ENCODE results near the gene ZNF467.

The ZNF467 gene

DNA sequence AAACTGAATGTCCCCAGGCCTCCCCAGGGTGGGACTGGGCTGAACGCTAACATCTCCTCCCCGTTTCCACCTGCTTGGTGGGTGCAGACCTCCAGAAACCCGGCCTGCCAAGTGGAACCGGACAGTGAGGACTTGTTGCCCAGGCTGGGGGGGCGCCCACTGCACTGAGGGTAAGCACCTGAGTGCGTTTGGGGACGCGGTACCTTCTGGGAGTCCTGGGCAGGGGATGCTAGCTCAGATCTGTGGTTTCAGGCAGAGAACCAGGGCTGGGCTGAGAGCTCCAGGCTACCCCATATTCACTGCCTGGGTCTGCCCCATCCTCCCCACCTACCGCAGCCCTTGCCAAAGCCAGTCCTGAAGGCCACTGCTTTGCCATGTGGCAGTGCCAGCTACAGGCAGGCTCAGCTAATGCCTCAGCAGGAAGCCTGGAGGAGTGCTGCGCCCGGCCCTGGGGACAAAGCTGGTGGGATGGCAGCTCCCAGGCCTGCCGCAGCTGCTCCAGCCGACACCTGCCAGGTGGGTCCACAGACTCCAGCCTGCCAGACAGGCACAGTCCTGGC, 3.5 kb upstream of the ZNF467 start:
- DNase-seq (ENCODE audit: low spot score) = no peak
- H2BK12ac ChIP-seq (ENCODE audit: low read length) = no peak overlapping the region
- no peak overlapping the region for H4K8ac ChIP-seq (ENCODE audit: low read depth, low read length)
- H3K4me1 ChIP-seq (ENCODE audit: control insufficient read depth in 2 of 2, insufficient read depth in 1 of 2, low read depth in 1 of 2, low read length in 2 of 2) = peaks cover 5 to 49% of the 10 kb centered on the region in 2 donors
- H3K18ac ChIP-seq (ENCODE audit: low read length) = peak overlapping the region; percentile 86
- WGBS, 2 donors (ENCODE audit: extremely low coverage in 2 of 2, insufficient read length in 2 of 2, insufficient replicate concordance in 1 of 2) = no CpG with 5 or more reads among the region's 13 CpGs
- H3K36me3 ChIP-seq (replicated peaks in 1 of 2; ENCODE audit: control insufficient read depth in 2 of 2, insufficient read depth in 2 of 2, low read length in 2 of 2) = no peaks in the 10 kb centered on the region
- no peak overlapping the region for H2BK120ac ChIP-seq (ENCODE audit: low read depth, low read length)
- H2BK15ac ChIP-seq (ENCODE audit: low read length) = peak overlapping the region; percentile 0
- no peak overlapping the region for H2BK5ac ChIP-seq (ENCODE audit: low read length)
- no peak overlapping the region for H3K14ac ChIP-seq (ENCODE audit: low read length)
- H3K4me2 ChIP-seq (ENCODE audit: insufficient read depth, low read length, poor library complexity, severe bottlenecking) = no peak overlapping the region
- H2AK5ac ChIP-seq (ENCODE audit: low read depth, low read length) = peak overlapping the region; percentile 30
- peak overlapping the region; percentile 85 for H3K23ac ChIP-seq (ENCODE audit: low read depth, low read length, poor library complexity)
- H3K4me3 ChIP-seq (ENCODE audit: low read length in 2 of 2) = no peak overlapping the region
- H3K4ac ChIP-seq (ENCODE audit: low read length) = no peak overlapping the region
- no peak overlapping the region for H3K9ac ChIP-seq (ENCODE audit: low read depth, low read length, poor library complexity)
- no peak overlapping the region for H3K27ac ChIP-seq (replicated peaks; ENCODE audit: low read length)
- no peak overlapping the region for H4K91ac ChIP-seq (ENCODE audit: low read depth, low read length, poor library complexity)
- H3K79me1 ChIP-seq (ENCODE audit: low read depth, low read length) = no peaks in the 10 kb centered on the region
- H2AFZ ChIP-seq (ENCODE audit: low read length) = no peak overlapping the region
- H3K27me3 ChIP-seq (ENCODE audit: control insufficient read depth in 3 of 3, insufficient read depth in 3 of 3, low read depth in 1 of 3, low read length in 3 of 3) = peaks cover 0 to 16% (median 0%) of the 10 kb centered on the region in 3 experiments
- no peaks in the 10 kb centered on the region for H3K9me3 ChIP-seq (replicated peaks in 1 of 2; ENCODE audit: control insufficient read depth in 2 of 2, insufficient read depth in 1 of 2, low read depth in 1 of 2, low read length in 2 of 2)

GRCh38 chr7:149776289-149776688, 2.9 kb upstream of the ZNF467 start:
- Histone ChIP-seq H3K27me3 (ENCODE audit: control insufficient read depth in 3 of 3, insufficient read depth in 3 of 3, low read depth in 1 of 3, low read length in 3 of 3) (peaks cover 0 to 14% (median 0%) of the 10 kb centered on the region in 3 experiments), H3K14ac (ENCODE audit: low read length) (no peak overlapping the region), H3K4ac (ENCODE audit: low read length) (peak overlapping the region; percentile 53), H4K8ac (ENCODE audit: low read depth, low read length) (no peak overlapping the region), H2BK5ac (ENCODE audit: low read length) (no peak overlapping the region), H2BK15ac (ENCODE audit: low read length) (peak overlapping the region; percentile 89), H3K18ac (ENCODE audit: low read length) (peak overlapping the region; percentile 44), H3K4me3 (ENCODE audit: low read length in 2 of 2) (no peak overlapping the region), H3K9me3 (replicated peaks in 1 of 2; ENCODE audit: control insufficient read depth in 2 of 2, insufficient read depth in 1 of 2, low read depth in 1 of 2, low read length in 2 of 2) (no peaks in the 10 kb centered on the region), H3K27ac (replicated peaks; ENCODE audit: low read length) (no peak overlapping the region), H2BK120ac (ENCODE audit: low read depth, low read length) (no peak overlapping the region), H2AFZ (ENCODE audit: low read length) (no peak overlapping the region), H2AK5ac (ENCODE audit: low read depth, low read length) (peak overlapping the region; percentile 97), H3K4me1 (ENCODE audit: control insufficient read depth in 2 of 2, insufficient read depth in 1 of 2, low read depth in 1 of 2, low read length in 2 of 2) (peaks cover 6 to 50% of the 10 kb centered on the region in 2 donors), H3K4me2 (ENCODE audit: insufficient read depth, low read length, poor library complexity, severe bottlenecking) (no peak overlapping the region), H3K23ac (ENCODE audit: low read depth, low read length, poor library complexity) (peak overlapping the region; percentile 85), H3K79me1 (ENCODE audit: low read depth, low read length) (no peaks in the 10 kb centered on the region), H2BK12ac (ENCODE audit: low read length) (no peak overlapping the region), H3K36me3 (replicated peaks in 1 of 2; ENCODE audit: control insufficient read depth in 2 of 2, insufficient read depth in 2 of 2, low read length in 2 of 2) (no peaks in the 10 kb centered on the region), H4K91ac (ENCODE audit: low read depth, low read length, poor library complexity) (no peak overlapping the region), H3K9ac (ENCODE audit: low read depth, low read length, poor library complexity) (peak overlapping the region; percentile 30)
- DNase-seq (ENCODE audit: low spot score) = no peak
- WGBS, 2 donors (ENCODE audit: extremely low coverage in 2 of 2, insufficient read length in 2 of 2, insufficient replicate concordance in 1 of 2) = no CpG with 5 or more reads among the region's 12 CpGs

DNA sequence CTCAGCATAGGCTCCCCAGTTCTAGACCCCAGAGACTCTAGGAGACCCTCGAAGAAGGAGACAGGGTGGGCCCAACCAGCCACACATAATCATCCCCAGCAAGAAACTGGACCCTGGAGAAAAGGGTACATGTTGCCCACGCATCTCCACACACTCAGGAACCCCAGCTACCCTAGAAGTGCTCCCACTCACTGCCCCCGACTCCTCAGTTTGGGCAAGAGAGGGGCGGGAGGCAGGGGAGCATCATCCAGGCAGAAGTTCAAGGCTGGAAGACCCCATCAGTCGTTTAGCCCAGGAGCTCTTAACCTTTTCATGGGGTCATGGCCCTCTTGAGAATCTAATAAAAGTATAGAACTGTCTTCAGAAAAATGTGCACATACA, 1.8 kb upstream of the ZNF467 start:
- Histone ChIP-seq H2AK5ac (ENCODE audit: low read depth, low read length) (peak overlapping the region; percentile 97), H2BK12ac (ENCODE audit: low read length) (peak overlapping the region; percentile 66), H3K27me3 (ENCODE audit: control insufficient read depth in 3 of 3, insufficient read depth in 3 of 3, low read depth in 1 of 3, low read length in 3 of 3) (peaks cover 0 to 17% (median 0%) of the 10 kb centered on the region in 3 experiments), H4K91ac (ENCODE audit: low read depth, low read length, poor library complexity) (no peak overlapping the region), H3K14ac (ENCODE audit: low read length) (no peak overlapping the region), H3K18ac (ENCODE audit: low read length) (no peak overlapping the region), H2BK5ac (ENCODE audit: low read length) (no peak overlapping the region), H4K8ac (ENCODE audit: low read depth, low read length) (no peak overlapping the region), H3K9ac (ENCODE audit: low read depth, low read length, poor library complexity) (no peak overlapping the region), H3K4ac (ENCODE audit: low read length) (no peak overlapping the region), H3K79me1 (ENCODE audit: low read depth, low read length) (no peaks in the 10 kb centered on the region), H2BK15ac (ENCODE audit: low read length) (no peak overlapping the region), H2AFZ (ENCODE audit: low read length) (no peak overlapping the region), H3K36me3 (replicated peaks in 1 of 2; ENCODE audit: control insufficient read depth in 2 of 2, insufficient read depth in 2 of 2, low read length in 2 of 2) (no peaks in the 10 kb centered on the region), H3K4me3 (ENCODE audit: low read length in 2 of 2) (no peak overlapping the region), H2BK120ac (ENCODE audit: low read depth, low read length) (no peak overlapping the region), H3K23ac (ENCODE audit: low read depth, low read length, poor library complexity) (no peak overlapping the region), H3K9me3 (replicated peaks in 1 of 2; ENCODE audit: control insufficient read depth in 2 of 2, insufficient read depth in 1 of 2, low read depth in 1 of 2, low read length in 2 of 2) (peaks cover 0 to 2% of the 10 kb centered on the region in 2 donors), H3K4me2 (ENCODE audit: insufficient read depth, low read length, poor library complexity, severe bottlenecking) (no peak overlapping the region), H3K27ac (replicated peaks; ENCODE audit: low read length) (no peak overlapping the region), H3K4me1 (ENCODE audit: control insufficient read depth in 2 of 2, insufficient read depth in 1 of 2, low read depth in 1 of 2, low read length in 2 of 2) (peaks cover 14 to 56% of the 10 kb centered on the region in 2 donors)
- no peak for DNase-seq (ENCODE audit: low spot score)
- WGBS, 2 donors (ENCODE audit: extremely low coverage in 2 of 2, insufficient read length in 2 of 2, insufficient replicate concordance in 1 of 2) = no CpG with 5 or more reads among the region's 5 CpGs

GRCh38 chr7:149774237-149775175, 1.1 kb upstream of the ZNF467 start:
- Histone ChIP-seq H3K9ac (ENCODE audit: low read depth, low read length, poor library complexity) (peak overlapping the region; percentile 32), H3K36me3 (replicated peaks in 1 of 2; ENCODE audit: control insufficient read depth in 2 of 2, insufficient read depth in 2 of 2, low read length in 2 of 2) (no peaks in the 10 kb centered on the region), H3K4me2 (ENCODE audit: insufficient read depth, low read length, poor library complexity, severe bottlenecking) (peak overlapping the region; percentile 98), H3K14ac (ENCODE audit: low read length) (no peak overlapping the region), H3K18ac (ENCODE audit: low read length) (peak overlapping the region; percentile 85), H3K4ac (ENCODE audit: low read length) (no peak overlapping the region), H2BK12ac (ENCODE audit: low read length) (peak overlapping the region; percentile 50), H2AFZ (ENCODE audit: low read length) (no peak overlapping the region), H3K4me1 (ENCODE audit: control insufficient read depth in 2 of 2, insufficient read depth in 1 of 2, low read depth in 1 of 2, low read length in 2 of 2) (peaks cover 14 to 56% of the 10 kb centered on the region in 2 donors), H2BK15ac (ENCODE audit: low read length) (peak overlapping the region; percentile 62), H2BK120ac (ENCODE audit: low read depth, low read length) (no peak overlapping the region), H3K79me1 (ENCODE audit: low read depth, low read length) (no peaks in the 10 kb centered on the region), H3K4me3 (ENCODE audit: low read length in 2 of 2) (no peak overlapping the region), H3K23ac (ENCODE audit: low read depth, low read length, poor library complexity) (peak overlapping the region; percentile 11), H2AK5ac (ENCODE audit: low read depth, low read length) (peak overlapping the region; percentile 97), H3K27me3 (ENCODE audit: control insufficient read depth in 3 of 3, insufficient read depth in 3 of 3, low read depth in 1 of 3, low read length in 3 of 3) (peaks cover 0 to 17% (median 0%) of the 10 kb centered on the region in 3 experiments), H4K91ac (ENCODE audit: low read depth, low read length, poor library complexity) (no peak overlapping the region), H2BK5ac (ENCODE audit: low read length) (peak overlapping the region; percentile 5), H3K27ac (replicated peaks; ENCODE audit: low read length) (no peak overlapping the region), H4K8ac (ENCODE audit: low read depth, low read length) (no peak overlapping the region), H3K9me3 (replicated peaks in 1 of 2; ENCODE audit: control insufficient read depth in 2 of 2, insufficient read depth in 1 of 2, low read depth in 1 of 2, low read length in 2 of 2) (peaks cover 0 to 2% of the 10 kb centered on the region in 2 donors)
- DNase-seq (ENCODE audit: low spot score) = no peak
- no CpG with 5 or more reads among the region's 27 CpGs for WGBS, 2 donors (ENCODE audit: extremely low coverage in 2 of 2, insufficient read length in 2 of 2, insufficient replicate concordance in 1 of 2)
